NCI-H1436 treated with DMSO at 0.1 percent for 48 hours (cell line): ENCODE measurements around the gene NCKAP5.

ENCODE experiments used
- DNase-seq: peaks from one replicate; lab custom pipeline; 2025; lab: John Stamatoyannopoulos, UW

Gene NCKAP5

GRCh38 chr2:133458280-133458679 is 110.0 kb downstream of the NCKAP5 start:
- no peak for DNase-seq

GRCh38 chr2:133457861-133458260 is 110.4 kb downstream of the NCKAP5 start:
- no peak for DNase-seq

DNA sequence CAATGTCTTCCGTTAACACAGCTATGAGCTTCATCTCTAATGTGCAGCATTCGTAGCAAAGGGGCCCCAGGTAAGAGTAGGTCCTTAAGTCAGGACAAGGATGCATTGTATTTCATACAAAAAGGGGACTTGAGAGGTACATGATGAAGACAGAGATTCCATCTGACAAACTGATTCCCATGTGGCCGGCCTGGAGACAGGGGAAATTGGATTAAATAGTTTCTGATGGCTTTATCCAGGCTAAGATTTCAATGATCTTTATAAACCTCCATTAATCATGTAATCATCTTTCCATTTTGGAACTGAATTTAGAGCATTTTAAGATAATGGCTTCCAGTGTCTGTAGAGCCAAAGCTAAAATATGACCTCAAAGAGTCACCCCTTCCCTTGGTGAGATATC is 111.3 kb downstream of the NCKAP5 start:
- DNase-seq = no peak

DNA sequence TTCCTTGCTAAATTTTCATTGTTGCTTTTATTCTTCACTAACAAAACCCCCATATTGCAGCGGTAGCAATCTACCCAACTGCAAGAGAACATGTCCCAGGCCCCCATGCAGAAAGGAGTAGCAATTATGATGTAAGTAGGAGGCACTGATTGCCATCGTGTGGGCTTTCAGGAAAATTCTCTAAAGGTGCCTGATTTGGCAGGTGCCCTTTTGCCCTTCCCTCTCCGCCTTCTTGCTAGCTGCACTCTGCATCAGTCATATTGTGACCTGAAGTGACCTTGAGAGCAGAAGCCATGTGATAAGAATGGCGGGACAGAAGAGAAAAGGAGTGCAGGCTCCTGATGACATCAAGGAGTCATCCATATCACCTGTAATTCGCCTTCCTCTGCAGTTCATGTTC is 112.1 kb downstream of the NCKAP5 start:
- DNase-seq = no peak

- no peak for DNase-seq
Measured at GRCh38 chr2:133453032-133453431, 115.2 kb downstream of the NCKAP5 start.

GRCh38 chr2:133452583-133452982 is 115.7 kb downstream of the NCKAP5 start:
- DNase-seq = no peak

- no peak for DNase-seq
Measured at GRCh38 chr2:133452146-133452545, 116.1 kb downstream of the NCKAP5 start.

DNA sequence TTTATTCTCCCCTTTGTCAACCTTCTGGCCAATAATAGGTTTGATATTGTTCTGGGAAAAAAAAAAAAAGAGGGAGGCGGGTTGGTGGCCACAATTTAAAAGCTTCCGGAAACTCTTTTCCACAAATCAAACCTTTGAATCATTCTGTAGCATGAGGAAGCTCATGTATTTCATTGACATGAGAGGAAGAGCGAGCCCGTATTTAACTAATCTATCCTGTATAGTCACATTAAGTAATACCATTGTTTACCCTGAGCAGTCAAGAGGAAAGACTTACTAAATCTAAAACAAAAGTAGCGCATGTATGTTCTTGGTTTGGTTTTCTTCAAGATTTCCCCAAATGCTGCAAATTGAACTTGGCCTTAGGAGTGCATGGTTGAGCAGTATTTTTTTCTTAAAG is 120.1 kb downstream of the NCKAP5 start:
- no peak for DNase-seq

- DNase-seq = no peak
Measured at GRCh38 chr2:133447303-133447702, 121.0 kb downstream of the NCKAP5 start.

DNA sequence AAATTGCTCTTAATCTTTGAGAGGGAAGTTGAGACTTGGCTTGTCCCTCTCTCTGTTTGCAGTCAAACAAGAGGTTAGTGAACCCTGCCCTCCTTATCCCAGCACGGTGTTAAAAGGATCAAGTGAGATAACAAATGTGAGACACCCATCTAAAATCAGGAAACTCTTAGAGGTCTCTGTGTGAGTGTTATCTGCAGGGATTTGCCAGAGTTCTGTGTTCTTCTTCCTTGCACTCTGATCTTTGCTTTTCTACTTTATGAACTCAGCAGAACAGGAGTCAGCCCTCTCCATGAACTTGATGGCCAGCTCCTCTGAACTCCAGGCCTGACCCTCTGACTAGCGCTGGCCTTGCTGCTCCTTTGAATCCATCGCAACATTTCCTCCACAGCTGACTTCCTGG is 123.8 kb downstream of the NCKAP5 start:
- DNase-seq = no peak

DNA sequence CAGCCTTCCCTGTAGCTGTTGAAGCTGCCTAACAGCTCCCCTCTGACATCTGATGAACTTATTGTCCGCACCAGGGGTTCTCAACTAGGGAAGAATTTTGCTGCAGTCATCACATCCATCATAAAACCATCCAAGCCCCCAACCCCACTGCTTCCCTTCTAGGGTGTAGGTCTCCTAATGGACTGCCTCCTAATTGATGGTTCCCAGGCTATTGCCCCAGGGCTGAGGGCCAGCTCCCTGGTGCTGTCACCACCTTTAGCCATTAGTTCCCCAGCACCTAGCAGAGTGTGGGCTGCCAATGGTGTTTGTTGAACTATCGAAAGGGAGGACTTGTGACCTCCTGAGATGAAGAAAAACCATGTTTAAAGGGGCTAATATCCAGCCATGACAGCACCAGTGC is 125.9 kb downstream of the NCKAP5 start:
- no peak for DNase-seq

GRCh38 chr2:133439565-133439920 is 128.7 kb downstream of the NCKAP5 start:
- no peak for DNase-seq

GRCh38 chr2:133438848-133439564 is 129.3 kb downstream of the NCKAP5 start:
- DNase-seq = no peak

GRCh38 chr2:133438026-133438425 is 130.2 kb downstream of the NCKAP5 start:
- DNase-seq = no peak

DNA sequence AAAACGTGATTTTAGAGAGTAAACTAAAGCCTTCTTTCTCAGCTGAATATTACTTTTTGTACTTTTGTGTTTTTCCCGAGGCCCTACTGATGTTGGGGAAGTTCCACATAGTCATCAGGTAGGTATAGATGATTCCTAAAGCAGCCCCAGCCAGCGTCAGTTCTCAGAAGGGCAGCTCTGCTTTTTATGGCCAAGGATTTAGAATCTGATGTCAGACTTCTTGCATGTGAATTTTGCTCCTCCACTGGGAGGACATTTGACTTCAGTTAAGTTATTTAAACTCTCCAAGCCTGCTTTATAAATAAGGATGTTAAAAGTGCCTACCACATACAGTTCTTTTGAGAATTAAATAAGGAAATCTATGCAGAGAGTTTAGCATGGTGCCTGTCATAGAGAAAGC is 130.8 kb downstream of the NCKAP5 start:
- no peak for DNase-seq

GRCh38 chr2:133434959-133435668 is 133.1 kb downstream of the NCKAP5 start:
- no peak for DNase-seq

DNA sequence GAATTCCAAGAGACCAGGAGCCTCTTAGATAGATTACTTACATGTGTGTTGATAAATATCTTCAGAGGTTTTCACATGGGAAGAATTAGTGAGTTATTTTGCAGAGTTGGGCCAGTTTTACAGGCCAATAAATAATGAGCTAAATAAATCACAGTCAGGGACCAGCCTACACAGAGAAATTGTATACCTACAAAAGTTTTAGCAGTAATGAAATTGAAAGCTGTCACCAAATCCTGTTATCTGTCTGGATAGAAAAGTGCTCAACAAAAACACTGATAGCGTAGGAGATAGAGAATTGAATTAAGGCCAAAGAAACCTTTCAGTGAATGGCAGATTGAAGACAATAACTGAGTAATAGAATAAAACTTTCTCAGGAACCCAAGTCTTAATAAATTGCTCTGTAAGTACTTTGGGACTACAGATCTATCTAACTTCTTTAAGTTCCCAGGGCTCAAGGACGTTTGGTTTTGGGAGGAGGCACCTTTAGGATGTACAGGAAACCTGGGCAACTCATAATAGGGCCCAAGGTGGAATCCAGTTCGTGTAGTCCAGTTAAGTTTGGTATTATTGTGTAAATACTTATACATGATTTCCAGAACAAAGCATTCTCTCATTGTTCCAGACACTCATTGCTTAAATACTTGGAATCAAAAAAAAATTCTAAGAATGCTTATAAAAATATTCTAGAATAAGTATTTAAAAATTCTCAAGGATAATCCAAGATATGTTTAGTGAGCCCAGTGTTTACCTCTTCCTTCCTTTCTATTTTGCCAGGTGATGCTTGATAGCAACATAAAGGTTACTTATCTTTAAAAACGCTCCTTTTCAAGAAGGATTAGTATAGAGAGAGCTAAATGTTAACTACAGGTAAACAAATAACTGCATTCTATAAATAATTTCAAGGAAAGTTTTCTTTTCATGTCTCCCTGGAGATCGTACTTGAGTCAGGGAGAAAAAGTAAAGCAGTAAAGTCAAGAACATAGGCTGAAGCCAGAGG is 134.5 kb downstream of the NCKAP5 start:
- no peak for DNase-seq

DNA sequence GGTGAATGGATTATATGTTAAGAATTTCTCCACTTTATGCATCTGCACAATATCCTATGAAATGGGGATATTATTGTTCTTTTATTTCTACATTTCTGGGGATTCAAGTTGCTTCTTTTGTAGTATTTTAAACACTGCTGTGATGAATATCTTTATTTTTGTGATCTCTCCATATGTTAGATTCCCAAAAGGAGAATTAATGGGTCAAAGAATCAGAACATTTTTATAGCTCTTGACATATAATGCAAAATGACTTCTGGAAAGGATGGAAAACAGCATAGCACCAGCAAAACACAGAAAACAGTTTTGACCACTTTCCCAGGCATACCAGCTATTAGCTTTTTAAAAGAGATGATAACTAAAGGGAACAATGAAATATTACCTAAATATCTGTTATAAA is 135.5 kb downstream of the NCKAP5 start:
- DNase-seq = no peak

DNA sequence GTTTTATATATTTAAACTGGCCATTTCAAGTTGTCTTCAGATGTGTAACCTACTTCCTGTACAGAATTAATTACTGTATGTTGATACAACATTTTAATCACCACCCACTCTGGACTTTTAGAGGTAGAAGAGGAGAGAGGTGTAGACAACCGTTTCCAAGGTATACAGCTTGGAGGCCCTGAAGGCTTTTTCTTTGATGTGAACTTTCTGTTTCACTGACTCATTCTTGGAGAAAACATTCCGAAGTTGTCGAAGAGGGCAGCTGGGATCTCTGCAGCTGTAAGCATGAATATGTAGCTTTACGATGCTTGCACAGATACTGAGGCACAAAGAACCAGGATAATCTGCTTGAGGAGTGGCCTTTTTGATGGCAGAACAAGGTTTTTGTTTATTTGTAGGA is 137.0 kb downstream of the NCKAP5 start:
- DNase-seq = no peak

- no peak for DNase-seq
Measured at GRCh38 chr2:133426791-133427190, 141.5 kb downstream of the NCKAP5 start.

- no peak for DNase-seq
Measured at GRCh38 chr2:133425612-133426011, 142.7 kb downstream of the NCKAP5 start.

GRCh38 chr2:133424876-133425275 is 143.4 kb downstream of the NCKAP5 start:
- no peak for DNase-seq

DNA sequence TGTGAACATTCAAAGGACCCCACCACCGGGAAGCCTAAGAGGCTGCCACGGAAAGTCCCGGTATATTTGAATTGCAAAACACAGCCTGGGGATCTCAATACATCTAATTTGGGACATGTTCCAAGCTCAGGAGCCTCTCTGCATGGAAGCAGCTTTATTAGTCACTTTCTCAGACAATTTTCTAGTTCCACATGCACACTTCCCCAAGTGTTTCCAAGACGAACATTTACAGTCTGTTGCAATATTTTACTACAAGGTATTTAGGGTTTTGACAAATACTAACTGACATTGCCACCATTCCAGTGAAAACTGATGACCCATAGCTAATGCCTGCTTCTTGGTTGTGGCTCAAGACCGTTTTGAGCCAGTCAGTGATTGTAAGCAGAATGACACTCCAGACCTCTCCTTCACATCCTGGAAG is 145.3 kb downstream of the NCKAP5 start:
- no peak for DNase-seq
